ENCODE data around the gene TRIM37.

TRIM37 gene

DNA sequence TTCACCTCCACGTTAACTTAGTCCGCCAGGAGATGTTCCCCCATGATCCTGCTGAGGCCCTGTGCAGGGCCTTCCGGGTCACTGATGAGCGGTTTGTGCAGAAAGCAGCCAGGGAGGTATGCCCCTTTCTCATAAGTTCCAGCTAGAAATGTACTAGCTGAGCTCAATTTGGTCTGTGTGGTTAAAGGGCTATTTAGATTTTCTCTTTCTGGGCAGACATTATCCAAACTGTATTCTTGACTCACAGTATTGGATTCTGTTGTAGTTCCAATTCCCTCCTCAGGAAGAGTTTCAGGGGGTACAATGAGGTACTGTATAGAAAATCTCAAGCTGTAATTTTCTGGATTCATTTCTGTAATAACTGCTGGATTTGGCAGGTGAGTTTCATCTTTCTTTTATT, 137.1 kb downstream of the TRIM37 start:
- TF ChIP-seq SPI1 (IDR thresholded peaks at IDR 0.05; ENCODE audit: borderline replicate concordance, low read depth) (no peak), GABPA (IDR thresholded peaks at IDR 0.05; ENCODE audit: low read depth) (no peak), POLR2AphosphoS5 (IDR thresholded peaks at IDR 0.05; ENCODE audit: low read depth) (no peak), CTCF (IDR thresholded peaks at IDR 0.05; ENCODE audit: insufficient read depth, low read length) (no peak), REST (IDR thresholded peaks at IDR 0.05; ENCODE audit: insufficient replicate concordance, low read depth) (no peak)
- no peak overlapping the region for H3K4me3 ChIP-seq (replicated peaks; ENCODE audit: insufficient read depth, low read length)
- no peak for DNase-seq (ENCODE audit: low read depth in 1 of 2, low spot score in 1 of 2)
- H3K27ac ChIP-seq (replicated peaks), result no peak overlapping the region
- no peaks in the 10 kb centered on the region for H3K27me3 ChIP-seq (ENCODE audit: insufficient read depth, poor library complexity, severe bottlenecking)

- no peak for TF ChIP-seq SPI1 (IDR thresholded peaks at IDR 0.05; ENCODE audit: borderline replicate concordance, low read depth)
- TF ChIP-seq REST (IDR thresholded peaks at IDR 0.05; ENCODE audit: insufficient replicate concordance, low read depth), result no peak
- no peak for TF ChIP-seq POLR2AphosphoS5 (IDR thresholded peaks at IDR 0.05; ENCODE audit: low read depth)
- TF ChIP-seq CTCF (IDR thresholded peaks at IDR 0.05; ENCODE audit: insufficient read depth, low read length), result no peak
- no peak for TF ChIP-seq GABPA (IDR thresholded peaks at IDR 0.05; ENCODE audit: low read depth)
- DNase-seq (ENCODE audit: low read depth in 1 of 2, low spot score in 1 of 2), result no peak
- Histone ChIP-seq H3K4me3 (replicated peaks; ENCODE audit: insufficient read depth, low read length) (no peak overlapping the region), H3K27me3 (ENCODE audit: insufficient read depth, poor library complexity, severe bottlenecking) (no peaks in the 10 kb centered on the region), H3K27ac (replicated peaks) (no peak overlapping the region)
These were observed 137.5 kb downstream of the TRIM37 start for GRCh38 chr17:58969156-58969555.

- Histone ChIP-seq H3K27ac (replicated peaks) (no peak overlapping the region), H3K4me3 (replicated peaks; ENCODE audit: insufficient read depth, low read length) (no peak overlapping the region), H3K27me3 (ENCODE audit: insufficient read depth, poor library complexity, severe bottlenecking) (no peaks in the 10 kb centered on the region)
- DNase-seq (ENCODE audit: low read depth in 1 of 2, low spot score in 1 of 2), result no peak
- TF ChIP-seq SPI1 (IDR thresholded peaks at IDR 0.05; ENCODE audit: borderline replicate concordance, low read depth), result no peak
- TF ChIP-seq GABPA (IDR thresholded peaks at IDR 0.05; ENCODE audit: low read depth), result no peak
- TF ChIP-seq REST (IDR thresholded peaks at IDR 0.05; ENCODE audit: insufficient replicate concordance, low read depth), result no peak
- no peak for TF ChIP-seq CTCF (IDR thresholded peaks at IDR 0.05; ENCODE audit: insufficient read depth, low read length)
- TF ChIP-seq POLR2AphosphoS5 (IDR thresholded peaks at IDR 0.05; ENCODE audit: low read depth), result no peak
These were observed 138.1 kb downstream of the TRIM37 start for GRCh38 chr17:58968426-58969061.

Data from HL-60 (cell line).